KMS-11 (cell line): Measurements from ENCODE around the gene RFWD3.

ENCODE experiments used
- H2AFZ ChIP-seq: fragments of 200-600 bp; sonication (generic); 2 replicates; pipeline ENCODE4 v1.6.1; 2016; ENCODE audit warnings: antibody characterized with exemption, mixed run types, low read depth
- H3K27ac ChIP-seq: fragments of 200-600 bp; sonication (generic); 2 replicates; pipeline ENCODE4 v1.6.1; 2016; ENCODE audit warnings: mild to moderate bottlenecking, mixed run types
- H3K27me3 ChIP-seq: fragments of 200-600 bp; sonication (generic); 2 replicates; pipeline ENCODE4 v1.6.1; 2017; ENCODE audit warnings: mild to moderate bottlenecking, low read depth, mixed run types, moderate library complexity; ENCODE audit not compliant: insufficient read depth
- H3K36me3 ChIP-seq: fragments of 200-600 bp; sonication (generic); 2 replicates; pipeline ENCODE4 v1.6.1; 2017; ENCODE audit warnings: mild to moderate bottlenecking, mixed run types; ENCODE audit not compliant: insufficient read depth
- H3K4me1 ChIP-seq: fragments of 200-600 bp; sonication (generic); 2 replicates; pipeline ENCODE4 v1.6.1; 2016; ENCODE audit warnings: mild to moderate bottlenecking, low read depth, mixed run types; ENCODE audit not compliant: poor library complexity, severe bottlenecking
- H3K4me2 ChIP-seq: fragments of 200-600 bp; sonication (generic); 2 replicates; pipeline ENCODE4 v1.7.0; 2016; ENCODE audit warnings: mild to moderate bottlenecking, mixed run types
- H3K4me3 ChIP-seq: fragments of 200-600 bp; sonication (generic); IDR thresholded peaks from 2 replicates; pipeline ENCODE4 v1.6.1; 2017; ENCODE audit warnings: low read depth, low read length, mixed read lengths; ENCODE audit not compliant: insufficient read depth
- H3K79me2 ChIP-seq: fragments of 200-600 bp; sonication (generic); 2 replicates; pipeline ENCODE4 v1.6.1; 2016; ENCODE audit warnings: low read depth, mixed run types; ENCODE audit not compliant: insufficient read depth
- H3K9ac ChIP-seq: fragments of 200-600 bp; sonication (generic); 2 replicates; pipeline ENCODE4 v1.6.1; 2016; ENCODE audit warnings: mild to moderate bottlenecking, mixed run types
- H4K20me1 ChIP-seq: fragments of 200-600 bp; sonication (generic); 2 replicates; pipeline ENCODE4 v1.6.1; 2016; ENCODE audit warnings: mild to moderate bottlenecking, mixed run types; ENCODE audit not compliant: insufficient read depth
- TF ChIP-seq, protein P1 (sequence below): fragments of 200-600 bp; sonication (generic); conservative IDR thresholded peaks from 2 replicates; pipeline ENCODE4 v1.6.1; 2017; ENCODE audit warnings: low read depth, mild to moderate bottlenecking, antibody characterized with exemption, low read length, moderate library complexity, mixed read lengths

Gene RFWD3

DNA sequence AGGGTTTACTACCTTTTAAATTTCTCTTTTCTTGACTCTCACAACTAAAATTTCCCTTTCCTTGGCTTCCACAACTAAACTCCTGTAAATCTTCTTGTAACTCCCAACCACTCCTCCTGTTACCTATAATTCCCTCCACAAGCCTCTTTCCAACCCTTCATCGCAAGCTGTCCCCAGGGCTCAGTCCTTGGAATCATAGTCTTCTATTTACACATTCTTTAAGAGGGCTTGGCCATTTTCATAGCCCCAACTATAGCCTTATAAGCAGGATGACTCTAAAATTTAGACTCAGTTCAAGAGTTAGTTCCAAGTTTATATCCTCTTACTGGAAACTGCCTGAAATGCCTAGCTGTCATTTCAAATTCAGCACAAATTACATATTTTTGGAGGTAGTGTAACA lies 83.7 kb downstream of the RFWD3 start:
- TF ChIP-seq, protein P1, sequence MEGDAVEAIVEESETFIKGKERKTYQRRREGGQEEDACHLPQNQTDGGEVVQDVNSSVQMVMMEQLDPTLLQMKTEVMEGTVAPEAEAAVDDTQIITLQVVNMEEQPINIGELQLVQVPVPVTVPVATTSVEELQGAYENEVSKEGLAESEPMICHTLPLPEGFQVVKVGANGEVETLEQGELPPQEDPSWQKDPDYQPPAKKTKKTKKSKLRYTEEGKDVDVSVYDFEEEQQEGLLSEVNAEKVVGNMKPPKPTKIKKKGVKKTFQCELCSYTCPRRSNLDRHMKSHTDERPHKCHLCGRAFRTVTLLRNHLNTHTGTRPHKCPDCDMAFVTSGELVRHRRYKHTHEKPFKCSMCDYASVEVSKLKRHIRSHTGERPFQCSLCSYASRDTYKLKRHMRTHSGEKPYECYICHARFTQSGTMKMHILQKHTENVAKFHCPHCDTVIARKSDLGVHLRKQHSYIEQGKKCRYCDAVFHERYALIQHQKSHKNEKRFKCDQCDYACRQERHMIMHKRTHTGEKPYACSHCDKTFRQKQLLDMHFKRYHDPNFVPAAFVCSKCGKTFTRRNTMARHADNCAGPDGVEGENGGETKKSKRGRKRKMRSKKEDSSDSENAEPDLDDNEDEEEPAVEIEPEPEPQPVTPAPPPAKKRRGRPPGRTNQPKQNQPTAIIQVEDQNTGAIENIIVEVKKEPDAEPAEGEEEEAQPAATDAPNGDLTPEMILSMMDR, result no peak
- Histone ChIP-seq H3K79me2 (peaks cover 86% of the 10 kb centered on the region), H3K4me2 (no peak overlapping the region), H3K27me3 (no peaks in the 10 kb centered on the region), H3K4me3 (no peak overlapping the region), H3K36me3 (no peaks in the 10 kb centered on the region), H4K20me1 (no peaks in the 10 kb centered on the region), H3K9ac (no peak overlapping the region), H2AFZ (no peak overlapping the region), H3K4me1 (peaks cover 96% of the 10 kb centered on the region), H3K27ac (peak overlapping the region; percentile 26; the same call in 1 of the 2 replicates)

DNA sequence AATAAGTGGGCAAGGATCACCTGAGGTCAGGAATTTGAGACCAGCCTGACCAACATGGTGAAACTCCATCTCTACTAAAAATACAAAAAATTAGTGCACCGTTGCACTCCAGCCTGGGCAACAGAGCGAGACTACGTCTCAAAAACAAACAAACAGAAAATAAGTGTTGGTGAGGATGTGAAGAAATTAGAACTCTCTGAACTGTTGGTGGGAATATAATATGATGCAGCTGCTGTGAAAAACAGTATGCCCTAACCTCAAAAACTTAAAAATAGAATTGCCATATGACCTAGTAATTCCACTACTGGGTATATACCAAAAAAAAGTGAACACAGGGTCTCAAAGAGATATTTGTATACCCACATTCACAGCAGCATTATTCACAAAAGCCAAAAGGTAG lies 85.8 kb downstream of the RFWD3 start:
- H3K4me2 ChIP-seq, result peak overlapping the region; percentile 96
- H3K27ac ChIP-seq, result peak overlapping the region; percentile 64
- H3K27me3 ChIP-seq, result no peaks in the 10 kb centered on the region
- TF ChIP-seq, protein P1, result no peak
- H3K4me1 ChIP-seq, result peaks cover 98% of the 10 kb centered on the region
- no peak overlapping the region for H2AFZ ChIP-seq
- H3K4me3 ChIP-seq, result no peak overlapping the region
- H3K36me3 ChIP-seq, result no peaks in the 10 kb centered on the region
- 0 out of 2 replicates have a peak overlapping the region, but pooled peaks have one; percentile 3 for H3K9ac ChIP-seq
- H4K20me1 ChIP-seq, result no peaks in the 10 kb centered on the region
- H3K79me2 ChIP-seq, result peaks cover 98% of the 10 kb centered on the region

DNA sequence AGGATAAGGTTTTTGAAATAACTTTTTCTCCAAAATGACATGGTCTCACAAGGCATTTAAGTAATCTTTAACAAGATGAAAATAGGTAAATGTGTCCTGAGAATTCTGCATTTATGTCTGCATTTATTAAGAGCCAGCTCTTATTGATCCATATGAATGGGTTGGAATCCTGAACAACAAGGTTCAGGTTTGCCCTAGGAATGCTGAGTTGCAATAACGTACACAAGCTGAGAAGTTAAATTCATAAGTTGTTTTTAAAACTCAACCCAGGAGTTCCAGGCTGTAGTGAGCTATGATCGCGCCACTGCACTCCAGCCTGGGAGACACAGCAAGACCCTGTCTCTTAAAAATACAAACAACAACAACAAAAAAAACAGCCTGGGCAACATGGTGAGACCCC lies 87.8 kb downstream of the RFWD3 start:
- H3K4me2 ChIP-seq, result peak overlapping the region; percentile 46; the same call in 1 of the 2 replicates
- H3K27ac ChIP-seq, result no peak overlapping the region
- peaks cover 95% of the 10 kb centered on the region for H3K79me2 ChIP-seq
- no peak overlapping the region for H2AFZ ChIP-seq
- TF ChIP-seq, protein P1, result no peak
- no peaks in the 10 kb centered on the region; the same call in 1 of the 2 replicates for H4K20me1 ChIP-seq
- H3K36me3 ChIP-seq, result no peaks in the 10 kb centered on the region
- no peak overlapping the region for H3K9ac ChIP-seq
- no peak overlapping the region for H3K4me3 ChIP-seq
- H3K4me1 ChIP-seq, result peaks cover 89% of the 10 kb centered on the region
- no peaks in the 10 kb centered on the region for H3K27me3 ChIP-seq

DNA sequence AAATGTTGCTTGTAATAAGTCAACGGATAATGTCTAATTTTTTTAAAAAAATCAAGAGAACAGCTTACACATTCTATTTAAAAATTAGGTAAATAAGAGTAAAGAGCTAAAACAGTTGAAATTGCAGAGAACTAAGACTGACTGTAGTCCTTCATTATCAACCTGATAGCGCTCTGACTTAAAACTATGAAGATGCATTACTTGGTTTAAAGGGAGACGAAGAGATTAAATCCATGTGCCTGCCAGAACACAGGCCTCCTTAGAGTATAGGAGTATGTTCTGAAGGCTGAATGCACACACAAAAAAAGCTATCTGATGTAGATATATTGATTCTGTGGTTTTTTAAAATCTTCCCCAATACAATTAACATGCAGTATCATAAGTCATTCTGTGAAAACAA lies 88.2 kb downstream of the RFWD3 start:
- no peak overlapping the region for H2AFZ ChIP-seq
- TF ChIP-seq, protein P1, result no peak
- H3K27me3 ChIP-seq, result no peaks in the 10 kb centered on the region
- H4K20me1 ChIP-seq, result no peaks in the 10 kb centered on the region; the same call in 1 of the 2 replicates
- peaks cover 85% of the 10 kb centered on the region for H3K4me1 ChIP-seq
- H3K79me2 ChIP-seq, result peaks cover 95% of the 10 kb centered on the region
- no peak overlapping the region for H3K9ac ChIP-seq
- peak overlapping the region; percentile 46; the same call in 1 of the 2 replicates for H3K4me2 ChIP-seq
- peak overlapping the region; percentile 23; the same call in 1 of the 2 replicates for H3K27ac ChIP-seq
- no peak overlapping the region for H3K4me3 ChIP-seq
- H3K36me3 ChIP-seq, result no peaks in the 10 kb centered on the region
